Mucosa of descending colon (tissue), 3 donors: Measurements from ENCODE around the gene FOXP2. TPM values are rescaled to one million over a fixed set of nuclear protein-coding genes. Genes with fewer than 3 reads are reported as not detected.

Experiments used
- ATAC-seq: fragments of 200-7000 bp; cut with Tn5 transposase; one replicate; pipeline ENCODE4 v1.9.1; 2020; ENCODE audit warnings: mild to moderate bottlenecking, moderate library complexity
- DNase-seq, 3 donors: peaks; one replicate each; pipeline ENCODE4 v3.0.0-alpha.2; 2020
- H3K36me3 ChIP-seq: fragments of 200-600 bp; one replicate; pipeline ENCODE4 v1.8.0; 2021; ENCODE audit warnings: low read depth, mild to moderate bottlenecking
- H3K4me1 ChIP-seq: fragments of 200-600 bp; one replicate; pipeline ENCODE4 v1.8.0; 2021; ENCODE audit warnings: low read depth, mild to moderate bottlenecking
- H3K4me3 ChIP-seq: fragments of 200-600 bp; one replicate; pipeline ENCODE4 v1.8.0; 2021; ENCODE audit warnings: mild to moderate bottlenecking
- H3K9me3 ChIP-seq: fragments of 200-600 bp; one replicate; pipeline ENCODE4 v1.8.0; 2021; ENCODE audit warnings: mild to moderate bottlenecking
- CTCF ChIP-seq: fragments of 200-600 bp; IDR thresholded peaks from one replicate; pipeline ENCODE4 v1.8.0; 2022; ENCODE audit warnings: antibody characterized with exemption, mild to moderate bottlenecking
- intact Hi-C, 2 donors: fragments of 100-400 bp; cut with DNase I in 1 of 2; cut with micrococcal nuclease in 1 of 2; formaldehyde crosslinking; loops; one replicate each; pipeline versions ENCODE4 v1.11.0 to v1.11.1; 2022; cut with DNase I, micrococcal nuclease
- total RNA-seq, 3 donors: library from RNA; stranded (reverse); fragmentation: NEBNext Ultra II Directional in 2 of 3; extraction: Animal tissue kit (Norgen Biotek cat#: 25700) in 2 of 3; gene quantifications; one replicate each; pipeline versions ENCODE4 v1.2.1 to v1.2.4, GENCODE V29; 2021 to 2023
- donor health status: DM: no; HTN: no; CAD: no; lungs with moderate emphysema.
- donor health status: DM: no; HTN: no; CAD: no.
- donor health status: DM: no; HTN: yes; CAD: no.

FOXP2 gene
- total RNA-seq, 3 donors from 2014 or later: 14.9 to 88.0 (median 17.2) TPM

GRCh38 chr7:114631249-114631822 is 216.7 kb downstream of the FOXP2 start:
- intact Hi-C loops: no loop called here
- Histone ChIP-seq H3K4me1 (no peaks in the 10 kb centered on the region), H3K4me3 (no peak overlapping the region), H3K9me3 (no peaks in the 10 kb centered on the region), H3K36me3 (no peaks in the 10 kb centered on the region)
- no peak for TF ChIP-seq CTCF
- DNase-seq: no peak
- no peak for ATAC-seq

GRCh38 chr7:114639451-114639850 is 224.8 kb downstream of the FOXP2 start:
- Histone ChIP-seq H3K4me3 (no peak overlapping the region), H3K4me1 (peaks cover 4% of the 10 kb centered on the region), H3K9me3 (no peaks in the 10 kb centered on the region), H3K36me3 (no peaks in the 10 kb centered on the region)
- peak in 1 of 3 donors; percentile 7 for DNase-seq
- no peak for TF ChIP-seq CTCF
- intact Hi-C loops: no loop called here
- peak; percentile 79 for ATAC-seq

- H3K4me1 ChIP-seq: peaks cover 4% of the 10 kb centered on the region
- TF ChIP-seq CTCF: no peak
- ATAC-seq (no peak), DNase-seq (no peak)
- intact Hi-C loops: no loop called here
- H3K4me3 ChIP-seq: no peak overlapping the region
- no peaks in the 10 kb centered on the region for H3K9me3 ChIP-seq
- no peaks in the 10 kb centered on the region for H3K36me3 ChIP-seq
These were observed 229.8 kb downstream of the FOXP2 start for GRCh38 chr7:114644455-114644854.

GRCh38 chr7:114645451-114645850 is 230.8 kb downstream of the FOXP2 start:
- TF ChIP-seq CTCF: no peak
- Histone ChIP-seq H3K36me3 (no peaks in the 10 kb centered on the region), H3K4me1 (no peaks in the 10 kb centered on the region), H3K4me3 (no peak overlapping the region), H3K9me3 (no peaks in the 10 kb centered on the region)
- no peak for ATAC-seq
- no peak for DNase-seq
- intact Hi-C loops: no loop called here

GRCh38 chr7:114647518-114647917 is 232.9 kb downstream of the FOXP2 start:
- Histone ChIP-seq H3K36me3 (no peaks in the 10 kb centered on the region), H3K9me3 (no peaks in the 10 kb centered on the region), H3K4me1 (no peaks in the 10 kb centered on the region), H3K4me3 (no peak overlapping the region)
- ATAC-seq: no peak
- intact Hi-C loops: no loop called here
- DNase-seq: no peak
- no peak for TF ChIP-seq CTCF

- Histone ChIP-seq H3K9me3 (no peaks in the 10 kb centered on the region), H3K36me3 (no peaks in the 10 kb centered on the region), H3K4me3 (no peak overlapping the region), H3K4me1 (no peaks in the 10 kb centered on the region)
- intact Hi-C loops: no loop called here
- no peak for TF ChIP-seq CTCF
- no peak for ATAC-seq
- DNase-seq: no peak
These were observed 233.5 kb downstream of the FOXP2 start for GRCh38 chr7:114648117-114648516.
